C4-2B (cell line): ENCODE data around the gene KCNJ3.

ENCODE experiments used
- ZFX ChIP-seq: fragments of 450-650 bp; IDR thresholded peaks from 2 replicates; pipeline ENCODE4 v1.6.1; 2017
- TF ChIP-seq, protein P1 (sequence below): fragments of 450-650 bp; conservative IDR thresholded peaks from 2 replicates; pipeline ENCODE4 v1.5.1; 2017; ENCODE audit warnings: mild to moderate bottlenecking

DNA sequence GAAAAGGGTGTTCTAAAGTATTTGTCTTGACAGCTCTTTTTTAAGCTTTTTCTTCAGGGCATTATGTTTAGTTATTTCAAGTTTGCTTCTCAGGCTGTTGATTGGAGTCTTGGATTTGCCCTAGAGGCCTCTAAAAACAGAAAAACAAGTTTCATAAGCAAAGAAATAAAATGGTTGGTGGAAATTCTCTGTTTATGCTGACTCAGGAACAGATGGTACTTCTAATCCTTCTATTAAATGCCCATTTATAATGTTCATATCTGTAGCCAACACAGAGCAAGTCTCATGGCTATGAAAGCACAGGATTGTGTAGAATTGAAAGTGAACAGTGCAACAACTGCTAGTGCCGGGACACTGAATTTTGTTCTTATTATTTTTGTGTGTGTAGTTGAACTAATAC is 60.4 kb downstream of the KCNJ3 start:
- TF ChIP-seq, protein P1, sequence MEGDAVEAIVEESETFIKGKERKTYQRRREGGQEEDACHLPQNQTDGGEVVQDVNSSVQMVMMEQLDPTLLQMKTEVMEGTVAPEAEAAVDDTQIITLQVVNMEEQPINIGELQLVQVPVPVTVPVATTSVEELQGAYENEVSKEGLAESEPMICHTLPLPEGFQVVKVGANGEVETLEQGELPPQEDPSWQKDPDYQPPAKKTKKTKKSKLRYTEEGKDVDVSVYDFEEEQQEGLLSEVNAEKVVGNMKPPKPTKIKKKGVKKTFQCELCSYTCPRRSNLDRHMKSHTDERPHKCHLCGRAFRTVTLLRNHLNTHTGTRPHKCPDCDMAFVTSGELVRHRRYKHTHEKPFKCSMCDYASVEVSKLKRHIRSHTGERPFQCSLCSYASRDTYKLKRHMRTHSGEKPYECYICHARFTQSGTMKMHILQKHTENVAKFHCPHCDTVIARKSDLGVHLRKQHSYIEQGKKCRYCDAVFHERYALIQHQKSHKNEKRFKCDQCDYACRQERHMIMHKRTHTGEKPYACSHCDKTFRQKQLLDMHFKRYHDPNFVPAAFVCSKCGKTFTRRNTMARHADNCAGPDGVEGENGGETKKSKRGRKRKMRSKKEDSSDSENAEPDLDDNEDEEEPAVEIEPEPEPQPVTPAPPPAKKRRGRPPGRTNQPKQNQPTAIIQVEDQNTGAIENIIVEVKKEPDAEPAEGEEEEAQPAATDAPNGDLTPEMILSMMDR: no peak
- TF ChIP-seq ZFX: no peak
